Ishikawa (cell line): ENCODE measurements around the gene ZDHHC8.

ENCODE experiments used
- CEBPB ChIP-seq: IDR thresholded peaks from 2 replicates; pipeline ENCODE4 v1.6.1; 2012
- CREB1 ChIP-seq: IDR thresholded peaks from 2 replicates; pipeline ENCODE4 v1.6.1; 2012; ENCODE audit warnings: low read depth
- EGR1 ChIP-seq: IDR thresholded peaks from 2 replicates; pipeline ENCODE4 v1.6.1; 2012
- EP300 ChIP-seq: IDR thresholded peaks from 2 replicates; pipeline ENCODE4 v1.6.1; 2012; ENCODE audit warnings: borderline replicate concordance
- FOXM1 ChIP-seq: IDR thresholded peaks from 2 replicates; pipeline ENCODE4 v1.6.1; 2012; ENCODE audit warnings: low read depth, borderline replicate concordance
- NFIC ChIP-seq: IDR thresholded peaks from 2 replicates; pipeline ENCODE4 v1.6.1; 2012
- RAD21 ChIP-seq: IDR thresholded peaks from 2 replicates; pipeline ENCODE4 v1.6.1; 2012; ENCODE audit warnings: low read depth
- TAF1 ChIP-seq: IDR thresholded peaks from 2 replicates; pipeline ENCODE4 v1.6.1; 2012; ENCODE audit warnings: low read depth, mild to moderate bottlenecking
- TEAD4 ChIP-seq: IDR thresholded peaks from 2 replicates; pipeline ENCODE4 v1.6.1; 2012
- YY1 ChIP-seq: IDR thresholded peaks from 2 replicates; pipeline ENCODE4 v1.6.1; 2012; ENCODE audit warnings: low read depth
- ZBTB7A ChIP-seq: IDR thresholded peaks from 2 replicates; pipeline ENCODE4 v1.6.1; 2012; ENCODE audit warnings: low read depth
- TF ChIP-seq, protein P1 (sequence below): IDR thresholded peaks from 2 replicates; pipeline ENCODE4 v1.6.1; 2012; ENCODE audit warnings: low read depth, mild to moderate bottlenecking
- TF ChIP-seq, protein P2 (sequence below): IDR thresholded peaks from 2 replicates; pipeline ENCODE4 v1.6.1; 2012
- TF ChIP-seq, protein P3 (sequence below): IDR thresholded peaks from 2 replicates; pipeline ENCODE4 v1.6.1; 2012

GRCh38 chr22:20138417-20138738 lies 6.8 kb downstream of the ZDHHC8 start:
- TF ChIP-seq RAD21, result no peak
- no peak for TF ChIP-seq CEBPB
- TF ChIP-seq YY1, result no peak
- TF ChIP-seq, protein P1, sequence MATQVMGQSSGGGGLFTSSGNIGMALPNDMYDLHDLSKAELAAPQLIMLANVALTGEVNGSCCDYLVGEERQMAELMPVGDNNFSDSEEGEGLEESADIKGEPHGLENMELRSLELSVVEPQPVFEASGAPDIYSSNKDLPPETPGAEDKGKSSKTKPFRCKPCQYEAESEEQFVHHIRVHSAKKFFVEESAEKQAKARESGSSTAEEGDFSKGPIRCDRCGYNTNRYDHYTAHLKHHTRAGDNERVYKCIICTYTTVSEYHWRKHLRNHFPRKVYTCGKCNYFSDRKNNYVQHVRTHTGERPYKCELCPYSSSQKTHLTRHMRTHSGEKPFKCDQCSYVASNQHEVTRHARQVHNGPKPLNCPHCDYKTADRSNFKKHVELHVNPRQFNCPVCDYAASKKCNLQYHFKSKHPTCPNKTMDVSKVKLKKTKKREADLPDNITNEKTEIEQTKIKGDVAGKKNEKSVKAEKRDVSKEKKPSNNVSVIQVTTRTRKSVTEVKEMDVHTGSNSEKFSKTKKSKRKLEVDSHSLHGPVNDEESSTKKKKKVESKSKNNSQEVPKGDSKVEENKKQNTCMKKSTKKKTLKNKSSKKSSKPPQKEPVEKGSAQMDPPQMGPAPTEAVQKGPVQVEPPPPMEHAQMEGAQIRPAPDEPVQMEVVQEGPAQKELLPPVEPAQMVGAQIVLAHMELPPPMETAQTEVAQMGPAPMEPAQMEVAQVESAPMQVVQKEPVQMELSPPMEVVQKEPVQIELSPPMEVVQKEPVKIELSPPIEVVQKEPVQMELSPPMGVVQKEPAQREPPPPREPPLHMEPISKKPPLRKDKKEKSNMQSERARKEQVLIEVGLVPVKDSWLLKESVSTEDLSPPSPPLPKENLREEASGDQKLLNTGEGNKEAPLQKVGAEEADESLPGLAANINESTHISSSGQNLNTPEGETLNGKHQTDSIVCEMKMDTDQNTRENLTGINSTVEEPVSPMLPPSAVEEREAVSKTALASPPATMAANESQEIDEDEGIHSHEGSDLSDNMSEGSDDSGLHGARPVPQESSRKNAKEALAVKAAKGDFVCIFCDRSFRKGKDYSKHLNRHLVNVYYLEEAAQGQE, result no peak
- no peak for TF ChIP-seq TAF1
- TF ChIP-seq, protein P2, sequence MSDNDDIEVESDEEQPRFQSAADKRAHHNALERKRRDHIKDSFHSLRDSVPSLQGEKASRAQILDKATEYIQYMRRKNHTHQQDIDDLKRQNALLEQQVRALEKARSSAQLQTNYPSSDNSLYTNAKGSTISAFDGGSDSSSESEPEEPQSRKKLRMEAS, result no peak
- TF ChIP-seq EP300, result no peak
- no peak for TF ChIP-seq EGR1
- TF ChIP-seq CREB1, result no peak
- TF ChIP-seq, protein P3, sequence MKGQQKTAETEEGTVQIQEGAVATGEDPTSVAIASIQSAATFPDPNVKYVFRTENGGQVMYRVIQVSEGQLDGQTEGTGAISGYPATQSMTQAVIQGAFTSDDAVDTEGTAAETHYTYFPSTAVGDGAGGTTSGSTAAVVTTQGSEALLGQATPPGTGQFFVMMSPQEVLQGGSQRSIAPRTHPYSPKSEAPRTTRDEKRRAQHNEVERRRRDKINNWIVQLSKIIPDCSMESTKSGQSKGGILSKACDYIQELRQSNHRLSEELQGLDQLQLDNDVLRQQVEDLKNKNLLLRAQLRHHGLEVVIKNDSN, result no peak
- TF ChIP-seq ZBTB7A, result no peak
- TF ChIP-seq NFIC, result no peak
- TF ChIP-seq FOXM1, result no peak
- TF ChIP-seq TEAD4, result no peak
